Activated naive CD4-positive, alpha-beta T cell treated with anti-CD3 and anti-CD28 coated beads for 36 hours (primary cell): ENCODE measurements around the gene CPN2. TPM values are rescaled to one million over a fixed set of nuclear protein-coding genes. Genes with fewer than 3 reads are reported as not detected.

Experiments
- CTCF ChIA-PET: fragments of 350-600 bp; sonication (Branson Sonifier 250); formaldehyde crosslinking; loops from one replicate; lab custom pipeline; 2021; ENCODE audit warnings: antibody characterized with exemption; lab: Charles Lee
- DNase-seq: peaks from one replicate; pipeline ENCODE4 v3.0.0-alpha.2; 2020
- H3K27ac Mint-ChIP-seq: one replicate; pipeline ENCODE4 v1.8.0; 2021; ENCODE audit warnings: mild to moderate bottlenecking, mixed read lengths
- H3K27me3 Mint-ChIP-seq: one replicate; pipeline ENCODE4 v1.8.0; 2021; ENCODE audit warnings: low read depth, mixed read lengths
- H3K36me3 Mint-ChIP-seq: one replicate; pipeline ENCODE4 v1.8.0; 2021; ENCODE audit warnings: low read depth, mixed read lengths
- H3K4me1 Mint-ChIP-seq: one replicate; pipeline ENCODE4 v1.8.0; 2021; ENCODE audit warnings: low read depth, mixed read lengths
- H3K4me3 Mint-ChIP-seq: one replicate; pipeline ENCODE4 v1.8.0; 2021; ENCODE audit warnings: mild to moderate bottlenecking, moderate library complexity, mixed read lengths
- H3K9me3 Mint-ChIP-seq: one replicate; pipeline ENCODE4 v1.8.0; 2021; ENCODE audit warnings: mixed read lengths
- intact Hi-C: fragments of 100-400 bp; cut with micrococcal nuclease; formaldehyde crosslinking; loops from one replicate; pipeline ENCODE4 v1.15.1; 2023
- total RNA-seq, 2 experiments: library from RNA; stranded (reverse); gene quantifications; one replicate each; pipeline ENCODE4 v1.2.3, GENCODE V29; 2021

Gene CPN2
- total RNA-seq, 2 experiments from 2014 or later = not detected

DNA sequence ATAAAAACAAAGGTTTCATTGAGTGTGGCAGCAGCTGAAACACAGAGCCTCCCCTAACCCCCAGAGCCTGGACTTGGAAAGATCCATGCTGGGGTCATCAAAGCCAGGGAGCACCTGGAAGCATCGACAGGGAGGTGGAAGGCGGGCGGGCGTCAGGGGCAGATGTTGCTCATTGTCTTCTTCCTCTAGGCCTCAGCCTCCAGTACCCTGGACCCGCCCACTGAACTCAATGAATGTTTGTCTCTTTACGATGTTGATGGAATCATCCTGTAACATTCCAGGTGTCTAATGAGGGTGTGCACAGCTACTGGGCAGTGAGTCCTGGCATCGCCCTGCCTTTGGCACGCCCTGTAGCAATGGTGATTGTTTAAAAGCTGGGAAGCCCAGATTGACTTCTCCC, 38.1 kb upstream of the CPN2 start:
- CTCF ChIA-PET = interaction anchor here (1.0 to 1.6 kb wide), 3 partner anchors 9 to 45 kb away, joined by 3 to 5 read pairs (median 4); partner anchors contain the start of gene GP5
- DNase-seq = no peak
- intact Hi-C loops = no loop called here
- H3K36me3 Mint-ChIP-seq = peaks cover 1% of the 10 kb centered on the region
- no peak overlapping the region for H3K4me3 Mint-ChIP-seq
- peaks cover 14% of the 10 kb centered on the region for H3K9me3 Mint-ChIP-seq
- no peaks in the 10 kb centered on the region for H3K27me3 Mint-ChIP-seq
- H3K27ac Mint-ChIP-seq = no peak overlapping the region
- H3K4me1 Mint-ChIP-seq = no peaks in the 10 kb centered on the region

DNA sequence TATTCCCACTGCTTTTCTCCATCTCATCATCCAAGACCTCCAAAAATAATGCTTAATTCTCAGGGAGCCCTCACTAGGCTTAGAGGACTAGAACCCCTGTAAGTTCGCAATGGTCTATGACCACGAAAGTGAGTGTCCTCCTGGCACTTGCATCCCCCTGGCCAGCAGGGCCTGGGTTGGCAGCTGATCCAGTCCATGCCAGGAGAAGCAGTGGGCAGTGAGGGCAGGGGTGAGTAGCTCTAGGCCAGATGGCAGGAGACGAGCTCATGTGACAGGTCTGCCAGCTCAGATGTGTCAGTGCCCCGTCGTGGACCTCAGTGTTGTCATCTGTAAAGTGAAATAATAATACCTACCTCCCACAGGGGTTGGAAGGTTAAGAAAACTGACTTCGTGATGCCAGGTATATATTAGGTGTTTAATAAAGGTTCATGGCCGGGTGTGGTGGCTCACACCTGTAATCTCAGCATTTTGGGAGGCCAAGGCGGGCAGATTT, 36.8 kb upstream of the CPN2 start:
- H3K27ac Mint-ChIP-seq = no peak overlapping the region
- no peak overlapping the region for H3K4me3 Mint-ChIP-seq
- peaks cover 14% of the 10 kb centered on the region for H3K9me3 Mint-ChIP-seq
- peaks cover 1% of the 10 kb centered on the region for H3K36me3 Mint-ChIP-seq
- H3K4me1 Mint-ChIP-seq = no peaks in the 10 kb centered on the region
- CTCF ChIA-PET = interaction anchor here (1.6 kb wide), 1 partner anchor 44 kb away, joined by 4 read pairs; no protein-coding TSS in a partner anchor
- intact Hi-C loops = no loop called here
- H3K27me3 Mint-ChIP-seq = no peaks in the 10 kb centered on the region
- DNase-seq = no peak

DNA sequence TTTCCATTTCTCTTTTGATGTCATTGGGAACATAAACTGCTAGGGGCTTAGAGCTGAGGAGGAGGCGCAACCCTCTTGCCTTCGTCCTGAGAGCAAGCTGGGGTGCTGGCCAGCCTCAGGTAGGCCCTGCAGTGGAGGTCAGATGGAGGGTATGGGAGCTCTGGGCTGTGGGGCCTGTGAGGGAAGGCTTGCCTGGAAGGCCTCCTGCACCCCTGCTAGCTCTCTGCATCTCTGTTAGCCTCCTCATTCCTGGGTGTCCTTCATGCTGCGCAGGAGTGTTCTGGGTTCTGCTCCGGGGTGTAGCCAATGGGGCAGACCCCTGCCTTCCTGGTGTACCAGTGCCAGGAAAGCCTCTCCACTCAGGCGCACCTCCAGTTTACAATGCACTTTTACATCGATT, 36.1 kb upstream of the CPN2 start:
- no peak for DNase-seq
- H3K36me3 Mint-ChIP-seq = peaks cover 1% of the 10 kb centered on the region

DNA sequence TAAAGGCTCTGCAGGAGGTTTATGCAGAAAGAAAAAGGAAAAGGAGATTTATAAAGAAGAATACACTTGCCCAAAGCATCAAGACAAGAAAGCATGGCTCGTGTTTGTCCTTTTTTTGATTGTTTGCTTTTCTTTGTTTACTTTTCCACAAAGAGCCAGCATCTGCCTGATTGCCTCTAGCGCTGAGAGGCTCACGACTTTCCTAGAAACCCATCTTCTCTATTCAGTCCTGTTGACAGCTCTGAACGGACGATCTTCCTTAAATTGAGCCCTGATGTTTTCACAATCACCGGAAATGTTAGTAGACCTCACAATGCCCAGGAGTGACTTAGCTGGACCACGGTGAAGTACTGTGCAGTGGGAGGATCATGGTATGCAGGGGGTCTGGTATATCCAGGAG, 35.5 kb upstream of the CPN2 start:
- intact Hi-C loops = no loop called here
- H3K36me3 Mint-ChIP-seq = peaks cover 1% of the 10 kb centered on the region
- H3K27me3 Mint-ChIP-seq = no peaks in the 10 kb centered on the region
- no peak for DNase-seq
- no peak overlapping the region for H3K4me3 Mint-ChIP-seq
- CTCF ChIA-PET = interaction anchor here (0.8 to 1.4 kb wide), 2 partner anchors 43 to 53 kb away, joined by 3 to 5 read pairs; no protein-coding TSS in a partner anchor
- no peak overlapping the region for H3K27ac Mint-ChIP-seq
- H3K4me1 Mint-ChIP-seq = no peaks in the 10 kb centered on the region
- H3K9me3 Mint-ChIP-seq = peaks cover 14% of the 10 kb centered on the region

More for the DNA sequence above, 36.1 kb upstream of the CPN2 start:
- CTCF ChIA-PET = interaction anchor here (0.8 to 1.4 kb wide), 2 partner anchors 44 to 54 kb away, joined by 3 to 5 read pairs; no protein-coding TSS in a partner anchor
- intact Hi-C loops = no loop called here
- Mint-ChIP-seq H3K27ac (no peak overlapping the region), H3K4me3 (no peak overlapping the region), H3K9me3 (peaks cover 14% of the 10 kb centered on the region), H3K27me3 (no peaks in the 10 kb centered on the region), H3K4me1 (no peaks in the 10 kb centered on the region)

DNA sequence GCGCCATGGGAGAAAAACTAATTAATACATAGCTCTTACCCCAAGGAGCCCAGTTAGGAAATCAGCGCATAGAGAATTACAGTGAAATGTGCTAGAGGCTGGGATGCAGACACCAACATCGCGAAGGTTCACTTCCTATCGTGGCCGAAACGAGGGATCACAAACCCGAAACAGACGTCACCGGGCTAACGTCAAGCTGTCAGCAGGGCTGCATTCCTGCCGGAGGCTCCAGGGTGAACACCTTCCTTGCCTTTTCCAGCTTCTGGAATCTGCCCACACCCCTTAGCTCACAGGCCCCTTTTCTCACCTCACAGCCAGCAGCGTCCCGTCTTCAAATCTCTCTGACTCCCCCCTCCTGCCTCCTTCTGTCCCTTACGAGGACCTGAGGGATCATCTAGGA, 34.9 kb upstream of the CPN2 start:
- Mint-ChIP-seq H3K27me3 (no peaks in the 10 kb centered on the region), H3K4me3 (no peak overlapping the region), H3K27ac (no peak overlapping the region), H3K9me3 (peaks cover 9% of the 10 kb centered on the region), H3K4me1 (no peaks in the 10 kb centered on the region), H3K36me3 (peaks cover 1% of the 10 kb centered on the region)
- DNase-seq = no peak
- intact Hi-C loops = no loop called here
- CTCF ChIA-PET = interaction anchor here (1.0 to 1.4 kb wide), 2 partner anchors 10 to 42 kb away, joined by 3 to 5 read pairs; no protein-coding TSS in a partner anchor

DNA sequence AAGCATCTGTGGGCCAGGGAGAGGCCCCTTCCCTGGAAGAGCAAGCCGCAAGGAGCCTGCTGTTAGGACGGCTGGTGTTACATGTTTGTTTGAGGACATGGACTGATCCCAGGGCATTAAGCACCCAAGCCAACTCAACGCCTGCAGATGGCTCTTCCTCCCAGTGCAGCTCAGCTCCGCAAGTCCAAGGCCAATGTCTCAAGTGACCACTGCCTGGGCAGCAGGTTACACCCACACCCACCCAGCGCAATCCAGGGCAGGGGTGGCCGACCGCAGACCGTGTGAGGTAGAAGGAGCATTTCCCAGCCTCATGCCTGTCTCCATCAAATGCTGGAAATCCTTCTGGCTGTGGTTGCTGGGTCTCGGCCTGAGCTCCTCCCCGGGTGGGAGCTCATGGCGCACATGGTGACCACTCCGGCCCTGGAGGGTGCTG, 33.5 kb upstream of the CPN2 start:
- intact Hi-C loops = no loop called here
- no peaks in the 10 kb centered on the region for H3K27me3 Mint-ChIP-seq
- CTCF ChIA-PET = no interaction called here
- H3K4me3 Mint-ChIP-seq = no peak overlapping the region
- no peaks in the 10 kb centered on the region for H3K4me1 Mint-ChIP-seq
- no peak for DNase-seq
- H3K27ac Mint-ChIP-seq = no peak overlapping the region
- H3K9me3 Mint-ChIP-seq = peaks cover 3% of the 10 kb centered on the region
- H3K36me3 Mint-ChIP-seq = peaks cover 1% of the 10 kb centered on the region

DNA sequence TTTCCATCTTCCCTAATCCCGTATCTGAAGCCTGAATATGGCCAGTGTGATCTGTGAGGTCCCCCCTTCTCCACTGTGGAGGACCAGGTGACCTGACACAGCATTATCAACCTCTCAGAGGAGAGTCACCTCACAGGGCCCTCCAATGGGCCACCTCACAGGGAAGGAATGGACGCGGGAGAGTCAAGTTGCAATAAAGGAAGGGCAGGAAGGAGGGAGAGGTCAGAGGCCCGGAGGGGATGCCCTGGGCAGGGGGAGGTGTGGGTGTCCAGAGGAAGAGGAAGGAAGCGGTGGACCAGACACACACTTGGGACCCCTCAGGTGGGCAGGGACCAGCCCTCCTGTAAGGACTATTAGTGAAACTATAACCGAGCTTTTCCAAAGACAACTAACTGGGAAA, 33.0 kb upstream of the CPN2 start:
- CTCF ChIA-PET = no interaction called here
- Mint-ChIP-seq H3K9me3 (no peaks in the 10 kb centered on the region), H3K27ac (no peak overlapping the region), H3K4me1 (no peaks in the 10 kb centered on the region), H3K4me3 (no peak overlapping the region), H3K36me3 (no peaks in the 10 kb centered on the region), H3K27me3 (no peaks in the 10 kb centered on the region)
- DNase-seq = no peak
- intact Hi-C loops = no loop called here

DNA sequence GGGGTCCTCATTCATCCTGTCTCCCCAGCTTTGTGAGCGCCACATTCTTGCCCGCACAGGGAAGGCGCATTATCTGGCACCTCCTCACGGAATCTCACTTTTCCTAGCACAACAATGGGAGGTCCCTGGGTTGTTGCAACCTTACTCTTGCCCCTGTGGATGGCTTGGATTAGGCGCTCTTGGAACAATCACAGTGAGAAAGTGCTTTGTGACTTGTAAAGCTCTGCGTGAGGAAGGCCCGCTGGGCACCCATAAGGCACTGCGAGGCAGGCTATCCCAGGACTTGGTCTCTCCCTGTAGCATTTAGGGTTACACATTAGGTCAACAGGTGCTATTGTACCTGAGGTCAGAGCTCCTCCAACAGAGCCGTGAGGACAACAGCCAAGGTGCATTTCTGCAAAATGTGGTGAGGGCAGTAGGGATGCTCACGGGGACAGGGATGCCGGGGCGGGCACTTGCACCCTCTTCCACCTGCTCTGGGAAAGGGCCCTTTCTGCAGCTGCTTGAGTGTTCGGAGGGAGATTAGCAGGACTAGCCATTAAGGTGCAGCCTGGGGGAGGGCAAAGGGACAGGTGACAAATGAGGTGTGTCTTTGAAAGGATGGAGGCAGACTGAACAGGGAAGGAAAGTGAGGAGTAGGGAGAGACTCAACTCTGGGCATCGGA, 32.3 kb upstream of the CPN2 start:
- no peak for DNase-seq
- CTCF ChIA-PET = interaction anchor here (0.7 to 1.0 kb wide), 2 partner anchors 40 to 67 kb away, joined by 3 read pairs; no protein-coding TSS in a partner anchor
- no peaks in the 10 kb centered on the region for H3K36me3 Mint-ChIP-seq
- intact Hi-C loops = no loop called here
- no peaks in the 10 kb centered on the region for H3K9me3 Mint-ChIP-seq
- no peak overlapping the region for H3K27ac Mint-ChIP-seq
- no peak overlapping the region for H3K4me3 Mint-ChIP-seq
- H3K27me3 Mint-ChIP-seq = no peaks in the 10 kb centered on the region
- H3K4me1 Mint-ChIP-seq = no peaks in the 10 kb centered on the region

DNA sequence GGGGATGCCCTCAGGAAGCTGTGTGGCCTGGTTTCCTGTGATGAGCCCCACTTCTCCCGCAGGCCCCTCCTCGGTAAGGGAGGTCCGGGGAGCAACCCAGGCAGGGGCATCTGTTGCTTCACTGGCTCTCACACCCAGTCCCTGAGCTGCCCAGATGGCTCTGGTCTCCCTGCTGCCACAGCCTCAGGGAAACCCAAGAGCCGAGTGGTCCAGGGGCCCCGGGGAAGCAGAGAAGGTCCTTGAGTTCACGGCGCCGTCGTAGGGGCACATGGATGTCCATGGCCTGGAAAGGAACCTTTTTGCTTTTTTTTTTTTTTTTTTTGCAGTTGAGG, 31.7 kb upstream of the CPN2 start:
- Mint-ChIP-seq H3K27me3 (no peaks in the 10 kb centered on the region), H3K9me3 (no peaks in the 10 kb centered on the region), H3K4me3 (no peak overlapping the region), H3K4me1 (no peaks in the 10 kb centered on the region), H3K36me3 (no peaks in the 10 kb centered on the region), H3K27ac (no peak overlapping the region)
- CTCF ChIA-PET = interaction anchor here (0.7 to 1.0 kb wide), 2 partner anchors 39 to 67 kb away, joined by 3 read pairs; no protein-coding TSS in a partner anchor
- intact Hi-C loops = no loop called here
- DNase-seq = no peak

DNA sequence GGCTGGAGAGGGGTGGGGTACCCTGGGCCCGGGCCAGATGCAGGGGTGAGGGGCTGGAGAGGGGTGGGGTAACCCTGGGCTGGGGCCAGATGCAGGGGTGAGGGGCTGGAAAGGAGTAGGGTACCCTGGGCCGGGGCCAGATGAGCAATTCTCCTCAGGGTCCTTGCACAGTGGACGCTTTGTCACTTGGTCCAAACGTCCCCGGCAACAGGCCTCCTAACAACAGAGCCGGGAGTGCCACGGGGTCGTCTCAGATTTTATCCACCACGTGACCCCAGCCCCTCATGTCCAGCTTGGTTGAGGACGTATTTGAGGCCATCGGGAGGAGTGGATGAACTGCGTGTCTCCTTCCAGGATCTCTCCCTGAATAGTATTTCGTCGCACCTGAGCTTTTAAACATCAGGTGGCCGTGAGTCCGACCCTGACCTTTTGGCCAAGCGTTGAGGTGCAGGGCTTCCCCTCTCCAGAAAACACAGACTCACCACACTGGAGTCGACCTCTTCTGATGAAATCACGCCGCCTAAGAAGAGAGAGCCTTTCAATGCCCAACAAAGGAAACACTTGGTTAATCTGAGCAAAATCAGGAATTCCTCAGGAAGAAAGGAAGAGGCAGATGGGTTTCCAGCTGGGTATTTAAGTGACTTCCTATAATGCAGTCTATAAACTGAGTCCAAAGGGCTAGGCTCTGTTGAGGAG, 31.2 kb upstream of the CPN2 start:
- CTCF ChIA-PET = interaction anchor here (0.7 kb wide), 1 partner anchor 39 kb away, joined by 3 read pairs; no protein-coding TSS in a partner anchor
- Mint-ChIP-seq H3K27ac (no peak overlapping the region), H3K9me3 (no peaks in the 10 kb centered on the region), H3K4me1 (no peaks in the 10 kb centered on the region), H3K36me3 (no peaks in the 10 kb centered on the region), H3K4me3 (no peak overlapping the region), H3K27me3 (no peaks in the 10 kb centered on the region)
- no peak for DNase-seq
- intact Hi-C loops = no loop called here

DNA sequence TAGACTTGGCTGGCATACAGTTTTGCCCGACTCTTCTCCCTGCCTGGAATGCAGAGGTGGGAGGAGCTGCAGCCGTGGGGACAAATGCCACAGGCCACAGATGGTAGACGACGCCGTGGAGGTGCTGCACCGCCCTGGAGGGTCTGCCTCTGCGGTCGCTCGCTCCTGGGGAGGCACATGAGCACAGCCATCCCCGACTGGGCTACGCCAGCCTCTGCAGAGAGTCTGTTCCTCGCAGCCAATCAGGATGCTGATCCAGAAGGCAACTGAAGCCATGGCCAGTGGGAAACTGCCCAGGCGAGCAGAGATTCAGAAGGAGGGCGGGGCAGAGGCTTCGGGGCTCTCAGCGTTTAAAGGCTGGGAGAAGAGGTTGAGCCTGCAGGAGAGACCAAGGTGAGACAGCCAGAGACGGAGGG, 30.3 kb upstream of the CPN2 start:
- intact Hi-C loops = no loop called here
- Mint-ChIP-seq H3K4me3 (no peak overlapping the region), H3K9me3 (no peaks in the 10 kb centered on the region), H3K27ac (no peak overlapping the region), H3K27me3 (no peaks in the 10 kb centered on the region), H3K36me3 (no peaks in the 10 kb centered on the region), H3K4me1 (no peaks in the 10 kb centered on the region)
- DNase-seq = no peak
- CTCF ChIA-PET = no interaction called here

DNA sequence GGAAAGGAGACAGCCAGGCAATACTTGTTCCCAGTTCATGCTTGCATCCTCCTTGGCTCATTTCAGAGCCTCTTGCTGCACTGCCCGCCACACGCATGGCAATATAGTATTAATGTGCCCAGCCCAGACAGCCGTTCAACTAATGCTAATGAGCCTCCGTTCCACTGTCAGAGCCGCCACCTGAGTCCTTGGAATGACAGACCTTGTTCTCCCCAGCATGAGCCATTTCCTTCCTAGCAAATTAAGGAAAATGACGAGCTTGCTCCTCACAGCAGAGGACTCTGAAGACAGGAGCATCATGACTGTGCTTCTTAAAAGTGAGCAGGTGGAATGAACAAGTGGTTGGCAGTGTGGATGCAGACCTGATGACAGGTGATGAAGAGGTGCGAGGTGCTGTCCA, 29.2 kb upstream of the CPN2 start:
- Mint-ChIP-seq H3K36me3 (no peaks in the 10 kb centered on the region), H3K27ac (no peak overlapping the region), H3K4me1 (no peaks in the 10 kb centered on the region), H3K27me3 (no peaks in the 10 kb centered on the region), H3K9me3 (no peaks in the 10 kb centered on the region), H3K4me3 (no peak overlapping the region)
- DNase-seq = no peak
- CTCF ChIA-PET = no interaction called here
- intact Hi-C loops = no loop called here
